ENCODE data around the gene YAF2. TPM values are rescaled to one million over a fixed set of nuclear protein-coding genes. Genes with fewer than 3 reads are reported as not detected.

YAF2 gene
- total RNA-seq, 1 experiment from 2014 or later: 27.6 TPM

DNA sequence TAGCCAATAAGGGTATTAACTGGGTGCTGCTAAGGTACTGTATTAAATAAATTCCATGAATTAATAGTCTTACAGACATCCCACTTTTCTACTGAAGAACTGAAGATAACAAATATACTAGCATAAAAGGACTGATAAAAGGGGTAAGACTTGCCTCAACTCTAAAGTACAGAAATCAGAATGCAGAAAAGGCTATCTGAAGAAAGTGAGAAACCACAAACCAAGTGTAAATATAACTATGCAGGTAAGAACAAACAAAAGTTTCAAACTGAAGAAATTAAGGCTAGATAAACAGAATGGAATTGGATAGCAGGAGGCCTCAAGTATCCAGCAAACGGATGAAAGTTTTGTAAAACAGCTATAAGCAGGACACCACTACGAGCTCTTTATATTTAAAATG lies 29.5 kb downstream of the YAF2 start:
- in situ Hi-C loops (cut with HindIII; ENCODE audit: low pct_unique_long_range_greater_than_20kb, low sequenced_read_pairs) (no loop called here), intact Hi-C loops (cut with micrococcal nuclease; ENCODE audit: unreplicated experiment) (no loop called here)
- BruUV-seq (replicated peaks): no TSS peak
- Histone ChIP-seq H3K4me1 (ENCODE audit: control insufficient read depth, insufficient read depth, low read length) (peaks cover 3% of the 10 kb centered on the region; the same call in 1 of the 2 replicates), H3K36me3 (ENCODE audit: control insufficient read depth, insufficient read depth, low read length) (no peaks in the 10 kb centered on the region), H3K27ac (ENCODE audit: low read length) (no peak overlapping the region), H3K27me3 (ENCODE audit: control insufficient read depth, insufficient read depth, low read length) (no peaks in the 10 kb centered on the region), H3K4me3 (ENCODE audit: low read depth in 2 of 2, low read length in 2 of 2) (no peak overlapping the region), H3K9me3 (ENCODE audit: control insufficient read depth, insufficient read depth, low read depth, low read length) (no peaks in the 10 kb centered on the region)
- ChIA-PET POLR2A (interaction anchor here (0.6 to 0.7 kb wide), 3 partner anchors 119 to 461 kb away, joined by 3 to 6 read pairs (median 4); no protein-coding TSS in a partner anchor), CTCF (no interaction called here)
- DNase-seq (ENCODE audit: low read depth, low spot score) (no peak), ATAC-seq (no peak)
- TF ChIP-seq SIN3A (IDR thresholded peaks at IDR 0.05; ENCODE audit: borderline replicate concordance, insufficient read depth, low read depth, low read length): no peak
- no peak for TF ChIP-seq TCF7L2 (IDR thresholded peaks at IDR 0.05; ENCODE audit: low read depth, low read length)

GRCh38 chr12:42204819-42205218 lies 33.2 kb downstream of the YAF2 start:
- in situ Hi-C loops (cut with HindIII; ENCODE audit: low pct_unique_long_range_greater_than_20kb, low sequenced_read_pairs) (no loop called here), intact Hi-C loops (cut with micrococcal nuclease; ENCODE audit: unreplicated experiment) (no loop called here)
- Histone ChIP-seq H3K4me3 (ENCODE audit: low read depth in 2 of 2, low read length in 2 of 2) (no peak overlapping the region), H3K4me1 (ENCODE audit: control insufficient read depth, insufficient read depth, low read length) (no peaks in the 10 kb centered on the region), H3K9me3 (ENCODE audit: control insufficient read depth, insufficient read depth, low read depth, low read length) (no peaks in the 10 kb centered on the region), H3K36me3 (ENCODE audit: control insufficient read depth, insufficient read depth, low read length) (no peaks in the 10 kb centered on the region), H3K27me3 (ENCODE audit: control insufficient read depth, insufficient read depth, low read length) (no peaks in the 10 kb centered on the region), H3K27ac (ENCODE audit: low read length) (no peak overlapping the region)
- POLR2A ChIA-PET: no interaction called here
- no peak for DNase-seq (ENCODE audit: low read depth, low spot score)
- no TSS peak for BruUV-seq (replicated peaks)
- no peak for ATAC-seq
- TF ChIP-seq REST (IDR thresholded peaks at IDR 0.05; ENCODE audit: insufficient read depth in 1 of 2, low read depth in 2 of 2, low read length in 1 of 2): no peak
- no peak for TF ChIP-seq SIN3A (IDR thresholded peaks at IDR 0.05; ENCODE audit: borderline replicate concordance, insufficient read depth, low read depth, low read length)
- TF ChIP-seq CTCF (IDR thresholded peaks at IDR 0.05): no peak
- no peak for TF ChIP-seq POLR2AphosphoS5 (IDR thresholded peaks at IDR 0.05; ENCODE audit: low read depth, low read length)
- no peak for TF ChIP-seq TCF7L2 (IDR thresholded peaks at IDR 0.05; ENCODE audit: low read depth, low read length)
- CTCF ChIA-PET: no interaction called here

- intact Hi-C loops (cut with micrococcal nuclease; ENCODE audit: unreplicated experiment) (no loop called here), in situ Hi-C loops (cut with HindIII; ENCODE audit: low pct_unique_long_range_greater_than_20kb, low sequenced_read_pairs) (no loop called here)
- H3K4me3 ChIP-seq (ENCODE audit: low read depth in 2 of 2, low read length in 2 of 2): no peak overlapping the region
- no peaks in the 10 kb centered on the region for H3K9me3 ChIP-seq (ENCODE audit: control insufficient read depth, insufficient read depth, low read depth, low read length)
- no peaks in the 10 kb centered on the region for H3K4me1 ChIP-seq (ENCODE audit: control insufficient read depth, insufficient read depth, low read length)
- no peak for ATAC-seq
- CTCF ChIA-PET: no interaction called here
- BruUV-seq (replicated peaks): no TSS peak
- TF ChIP-seq REST (IDR thresholded peaks at IDR 0.05; ENCODE audit: insufficient read depth in 1 of 2, low read depth in 2 of 2, low read length in 1 of 2) (no peak), TCF7L2 (IDR thresholded peaks at IDR 0.05; ENCODE audit: low read depth, low read length) (no peak), SIN3A (IDR thresholded peaks at IDR 0.05; ENCODE audit: borderline replicate concordance, insufficient read depth, low read depth, low read length) (no peak), CTCF (IDR thresholded peaks at IDR 0.05) (no peak), POLR2AphosphoS5 (IDR thresholded peaks at IDR 0.05; ENCODE audit: low read depth, low read length) (no peak)
- H3K27me3 ChIP-seq (ENCODE audit: control insufficient read depth, insufficient read depth, low read length): no peaks in the 10 kb centered on the region
- no peak overlapping the region for H3K27ac ChIP-seq (ENCODE audit: low read length)
- no peaks in the 10 kb centered on the region for H3K36me3 ChIP-seq (ENCODE audit: control insufficient read depth, insufficient read depth, low read length)
- POLR2A ChIA-PET: no interaction called here
- no peak for DNase-seq (ENCODE audit: low read depth, low spot score)
Measured at GRCh38 chr12:42204362-42204761, 33.7 kb downstream of the YAF2 start.

All from Panc1 (cell line).